Endothelial cell of umbilical vein (primary cell): ENCODE measurements around the gene ARHGAP20. TPM values are rescaled to one million over a fixed set of nuclear protein-coding genes. Genes with fewer than 3 reads are reported as not detected.

Experiments used
- BruUV-seq: library from RNA; stranded (reverse); fragments of 400-500 nt; replicated peaks from 2 replicates; lab custom pipeline; 2021; lab: Mats Ljungman, UMichigan
- CTCF ChIA-PET: fragments of 300-600, 350-600 bp; sonication (Branson Sonifier 250); formaldehyde crosslinking; loops from one replicate; lab custom pipeline; 2021; ENCODE audit warnings: antibody characterized with exemption, inconsistent platforms; lab: Charles Lee
- POLR2A ChIA-PET: fragments of 300-600, 350-600 bp; sonication (Branson Sonifier 250); formaldehyde crosslinking; loops from one replicate; lab custom pipeline; 2021; ENCODE audit warnings: antibody characterized with exemption, inconsistent platforms; lab: Charles Lee
- DNase-seq: peaks from one replicate; pipeline ENCODE4 v3.0.0-alpha.2; 2011; ENCODE audit warnings: low read depth, low spot score
- FAIRE-seq: peaks from 2 replicates; lab custom pipeline; 2011; peaks lifted over from hg19 to GRCh38; lab: Jason Lieb, UNC
- H2AFZ ChIP-seq: 2 replicates; pipeline ENCODE4 v1.6.0; 2012; ENCODE audit warnings: low read depth, low read length, control low read depth, inconsistent platforms
- H3K27ac ChIP-seq: 2 replicates; pipeline ENCODE4 v1.5.1; 2011; ENCODE audit warnings: low read depth, mild to moderate bottlenecking, control low read depth, low read length, moderate library complexity; ENCODE audit not compliant: insufficient read depth
- H3K27me3 ChIP-seq, 2 experiments: 2 replicates each; pipeline versions ENCODE4 v1.6.0 to v1.6.1; 2011; ENCODE audit warnings: low read length in 2 of 2, mixed read lengths in 1 of 2; ENCODE audit not compliant: control insufficient read depth in 2 of 2, insufficient read depth in 2 of 2
- H3K36me3 ChIP-seq, 2 experiments: 2 replicates in 1 of 2; 3 replicates in 1 of 2; pipeline ENCODE4 v1.5.1; 2011; ENCODE audit warnings: low read length in 2 of 2, mild to moderate bottlenecking in 1 of 2, moderate library complexity in 1 of 2; ENCODE audit not compliant: control insufficient read depth in 2 of 2, insufficient read depth in 2 of 2; ENCODE audit errors: extremely low read depth in 1 of 2
- H3K4me1 ChIP-seq: 3 replicates; pipeline ENCODE4 v1.5.1; 2011; ENCODE audit warnings: mild to moderate bottlenecking, low read length; ENCODE audit not compliant: control insufficient read depth, insufficient read depth; ENCODE audit errors: extremely low read depth
- H3K4me2 ChIP-seq: 2 replicates; pipeline ENCODE4 v1.6.1; 2011; ENCODE audit warnings: low read length, control low read depth, mixed read lengths; ENCODE audit not compliant: insufficient read depth
- H3K4me3 ChIP-seq, 3 experiments: fragments of 200-600 bp in 1 of 3; sonication (generic), shearing (Covaris generic) in 1 of 3; replicated peaks in 1 of 3; 2 replicates each; pipeline ENCODE4 v1.5.1; 2011 to 2016; ENCODE audit warnings: control low read depth in 3 of 3, low read length in 3 of 3, mild to moderate bottlenecking in 2 of 3, inconsistent platforms in 1 of 3, low read depth in 1 of 3, moderate library complexity in 1 of 3; ENCODE audit not compliant: insufficient read depth in 1 of 3
- H3K79me2 ChIP-seq: 2 replicates; pipeline ENCODE4 v1.6.0; 2012; ENCODE audit warnings: low read length, inconsistent platforms; ENCODE audit not compliant: control insufficient read depth, insufficient read depth
- H3K9ac ChIP-seq: replicated peaks from 2 replicates; pipeline ENCODE3; 2011; ENCODE audit warnings: low read length, control low read depth; ENCODE audit not compliant: insufficient read depth; ENCODE audit errors: extremely low read depth
- H3K9me1 ChIP-seq: replicated peaks from 3 replicates; pipeline ENCODE4 v1.6.0; 2011; ENCODE audit warnings: mild to moderate bottlenecking, low read length; ENCODE audit not compliant: control insufficient read depth, insufficient read depth; ENCODE audit errors: extremely low read depth
- H3K9me3 ChIP-seq: replicated peaks from 2 replicates; pipeline ENCODE4 v1.5.1; 2012; ENCODE audit warnings: low read length, inconsistent platforms; ENCODE audit not compliant: control insufficient read depth, insufficient read depth
- H4K20me1 ChIP-seq: replicated peaks from 2 replicates; pipeline ENCODE3; 2011; ENCODE audit warnings: mild to moderate bottlenecking, low read length; ENCODE audit not compliant: control insufficient read depth, insufficient read depth; ENCODE audit errors: extremely low read depth
- EZH2 ChIP-seq: IDR thresholded peaks from 2 replicates; pipeline ENCODE4 v1.6.1; 2012; ENCODE audit warnings: borderline replicate concordance, low read depth, mild to moderate bottlenecking, moderate library complexity, low read length, inconsistent platforms; ENCODE audit not compliant: severe bottlenecking
- FOS ChIP-seq: IDR thresholded peaks from 2 replicates; pipeline ENCODE4 v1.6.1; 2011; ENCODE audit warnings: mild to moderate bottlenecking, low read length, moderate library complexity, borderline replicate concordance; ENCODE audit not compliant: insufficient read depth
- GATA2 ChIP-seq: IDR thresholded peaks from 2 replicates; pipeline ENCODE4 v1.7.0; 2011; ENCODE audit warnings: low read depth, mild to moderate bottlenecking, moderate library complexity, mixed read lengths, low read length; ENCODE audit not compliant: insufficient read length, insufficient read depth
- JUN ChIP-seq: IDR thresholded peaks from 2 replicates; pipeline ENCODE4 v1.6.1; 2011; ENCODE audit warnings: borderline replicate concordance, low read depth; ENCODE audit not compliant: insufficient read length, insufficient read depth
- MYC ChIP-seq: IDR thresholded peaks from one replicate; pipeline ENCODE4 v1.6.1; 2011; ENCODE audit warnings: mild to moderate bottlenecking, low read depth, low read length
- POLR2A ChIP-seq: IDR thresholded peaks from 2 replicates; pipeline ENCODE4 v1.6.1; 2012; ENCODE audit warnings: low read depth, mild to moderate bottlenecking, control low read depth, low read length
- POLR2AphosphoS5 ChIP-seq: IDR thresholded peaks from 2 replicates; pipeline ENCODE4 v1.6.1; 2012; ENCODE audit warnings: low read depth, mild to moderate bottlenecking, control low read depth, low read length, moderate library complexity; ENCODE audit not compliant: insufficient read depth
- dilution Hi-C: fragments of 300-500 bp; cut with MboI; formaldehyde crosslinking; loops from one replicate; pipeline ENCODE4 v1.15.0; 2019; ENCODE audit warnings: low sequenced_read_pairs; ENCODE audit not compliant: extremely low pct_ligation_motif_present
- intact Hi-C: fragments of 100-400 bp; cut with micrococcal nuclease; formaldehyde crosslinking; loops from one replicate; pipeline ENCODE4 v1.10.0; 2022
- polyA plus RNA-seq, 4 experiments: library from polyadenylated mRNA; depleted of rRNA in 3 of 4; stranded (reverse) in 3 of 4; unstranded in 1 of 4; fragments of >200 nt; gene quantifications; 2 replicates each; pipeline versions ENCODE4 v1.2.1 to v1.2.3, GENCODE V29; 2011 to 2012; ENCODE audit warnings: missing spikeins in 1 of 4
- total RNA-seq: library from RNA; stranded (reverse); gene quantifications from 2 replicates; pipeline ENCODE4 v1.2.3, GENCODE V29; 2021
- TF ChIP-seq, protein P1 (sequence below): IDR thresholded peaks from 2 replicates; pipeline ENCODE4 v1.6.1; 2011; ENCODE audit not compliant: insufficient read depth, insufficient read length
- TF ChIP-seq, protein P2 (sequence below), 2 donors: IDR thresholded peaks; 1 replicate in 1 of 2; 2 replicates in 1 of 2; pipeline ENCODE4 v1.5.1; 2011; ENCODE audit warnings: low read length in 2 of 2, mild to moderate bottlenecking in 2 of 2, moderate library complexity in 2 of 2, control low read depth in 1 of 2, inconsistent platforms in 1 of 2, low read depth in 1 of 2; ENCODE audit not compliant: insufficient read depth in 1 of 2; ENCODE audit errors: extremely low read depth in 1 of 2

ARHGAP20 gene
- total and polyA plus RNA-seq, 2 donors (not counting 3 experiments of a cell fraction or from before 2014, with no cell fraction given), result 0.51 to 1.1 TPM

DNA sequence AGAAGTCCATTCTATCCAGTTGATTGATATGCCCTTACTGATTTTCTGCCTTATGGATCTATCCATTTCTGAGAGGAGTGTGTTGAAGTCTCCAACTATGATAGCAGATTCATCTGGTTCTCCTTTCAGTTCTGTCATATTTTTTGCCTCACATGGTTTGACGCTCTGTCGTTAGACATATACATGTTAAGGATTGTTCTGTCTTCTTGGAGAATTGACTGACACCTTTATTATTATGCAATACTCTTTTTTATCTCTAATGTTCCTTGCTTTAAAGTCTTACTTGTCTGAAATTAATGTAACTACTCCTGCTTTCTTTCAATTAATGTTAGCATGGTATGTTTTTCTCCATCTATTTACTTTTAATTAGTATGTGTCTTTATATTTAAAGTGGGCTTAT lies 12.1 kb upstream of the ARHGAP20 start:
- POLR2A ChIA-PET, result no interaction called here
- no peak overlapping the region for H3K4me2 ChIP-seq
- H3K4me1 ChIP-seq, result no peaks in the 10 kb centered on the region
- H3K9me3 ChIP-seq, result no peaks in the 10 kb centered on the region
- no peaks in the 10 kb centered on the region for H3K36me3 ChIP-seq
- DNase-seq (no peak), FAIRE-seq (no peak)
- no peak overlapping the region for H3K9ac ChIP-seq
- no peaks in the 10 kb centered on the region for H3K27me3 ChIP-seq
- no peaks in the 10 kb centered on the region for H4K20me1 ChIP-seq
- TF ChIP-seq EZH2 (no peak), POLR2AphosphoS5 (no peak), GATA2 (no peak), JUN (no peak), POLR2A (no peak), FOS (no peak), MYC (no peak)
- TF ChIP-seq, protein P1, sequence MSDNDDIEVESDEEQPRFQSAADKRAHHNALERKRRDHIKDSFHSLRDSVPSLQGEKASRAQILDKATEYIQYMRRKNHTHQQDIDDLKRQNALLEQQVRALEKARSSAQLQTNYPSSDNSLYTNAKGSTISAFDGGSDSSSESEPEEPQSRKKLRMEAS, result no peak
- TF ChIP-seq, protein P2, sequence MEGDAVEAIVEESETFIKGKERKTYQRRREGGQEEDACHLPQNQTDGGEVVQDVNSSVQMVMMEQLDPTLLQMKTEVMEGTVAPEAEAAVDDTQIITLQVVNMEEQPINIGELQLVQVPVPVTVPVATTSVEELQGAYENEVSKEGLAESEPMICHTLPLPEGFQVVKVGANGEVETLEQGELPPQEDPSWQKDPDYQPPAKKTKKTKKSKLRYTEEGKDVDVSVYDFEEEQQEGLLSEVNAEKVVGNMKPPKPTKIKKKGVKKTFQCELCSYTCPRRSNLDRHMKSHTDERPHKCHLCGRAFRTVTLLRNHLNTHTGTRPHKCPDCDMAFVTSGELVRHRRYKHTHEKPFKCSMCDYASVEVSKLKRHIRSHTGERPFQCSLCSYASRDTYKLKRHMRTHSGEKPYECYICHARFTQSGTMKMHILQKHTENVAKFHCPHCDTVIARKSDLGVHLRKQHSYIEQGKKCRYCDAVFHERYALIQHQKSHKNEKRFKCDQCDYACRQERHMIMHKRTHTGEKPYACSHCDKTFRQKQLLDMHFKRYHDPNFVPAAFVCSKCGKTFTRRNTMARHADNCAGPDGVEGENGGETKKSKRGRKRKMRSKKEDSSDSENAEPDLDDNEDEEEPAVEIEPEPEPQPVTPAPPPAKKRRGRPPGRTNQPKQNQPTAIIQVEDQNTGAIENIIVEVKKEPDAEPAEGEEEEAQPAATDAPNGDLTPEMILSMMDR (IDR thresholded peaks at IDR 0.05; ENCODE audit: extremely low read depth in 1 of 2, insufficient read depth in 1 of 2, low read depth in 1 of 2, low read length in 2 of 2), result no peak
- no peaks in the 10 kb centered on the region for H3K79me2 ChIP-seq
- CTCF ChIA-PET, result no interaction called here
- H3K4me3 ChIP-seq, result no peak overlapping the region
- H3K27ac ChIP-seq, result no peak overlapping the region
- no peaks in the 10 kb centered on the region for H3K9me1 ChIP-seq
- BruUV-seq, result no TSS peak
- H2AFZ ChIP-seq, result no peak overlapping the region
- intact Hi-C loops (no loop called here), dilution Hi-C loops (no loop called here)
